ENCODE data around the gene UNC45A.
"Not testable (repeated sequence)": the region's sequence is repeated elsewhere in the genome, so short reads cannot be mapped to it uniquely, and the experiment has no call there.

The UNC45A gene

DNA sequence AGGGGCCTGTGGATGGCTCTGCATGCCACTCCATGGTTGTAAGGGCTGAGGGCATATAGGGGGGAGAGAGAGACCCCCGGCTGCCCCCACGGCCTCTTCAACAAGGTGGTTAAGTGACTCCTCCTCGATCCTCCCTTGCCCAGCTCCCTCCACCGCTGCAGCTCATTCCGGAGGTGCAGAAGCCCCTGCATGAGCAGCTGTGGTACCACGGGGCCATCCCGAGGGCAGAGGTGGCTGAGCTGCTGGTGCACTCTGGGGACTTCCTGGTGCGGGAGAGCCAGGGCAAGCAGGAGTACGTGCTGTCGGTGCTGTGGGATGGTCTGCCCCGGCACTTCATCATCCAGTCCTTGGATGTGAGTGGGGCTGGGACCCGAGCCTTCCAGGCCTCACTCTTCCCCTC lies 44.2 kb upstream of the UNC45A start:
- no peak for DNase-seq (ENCODE audit: low read depth)
- TF ChIP-seq, protein P1, sequence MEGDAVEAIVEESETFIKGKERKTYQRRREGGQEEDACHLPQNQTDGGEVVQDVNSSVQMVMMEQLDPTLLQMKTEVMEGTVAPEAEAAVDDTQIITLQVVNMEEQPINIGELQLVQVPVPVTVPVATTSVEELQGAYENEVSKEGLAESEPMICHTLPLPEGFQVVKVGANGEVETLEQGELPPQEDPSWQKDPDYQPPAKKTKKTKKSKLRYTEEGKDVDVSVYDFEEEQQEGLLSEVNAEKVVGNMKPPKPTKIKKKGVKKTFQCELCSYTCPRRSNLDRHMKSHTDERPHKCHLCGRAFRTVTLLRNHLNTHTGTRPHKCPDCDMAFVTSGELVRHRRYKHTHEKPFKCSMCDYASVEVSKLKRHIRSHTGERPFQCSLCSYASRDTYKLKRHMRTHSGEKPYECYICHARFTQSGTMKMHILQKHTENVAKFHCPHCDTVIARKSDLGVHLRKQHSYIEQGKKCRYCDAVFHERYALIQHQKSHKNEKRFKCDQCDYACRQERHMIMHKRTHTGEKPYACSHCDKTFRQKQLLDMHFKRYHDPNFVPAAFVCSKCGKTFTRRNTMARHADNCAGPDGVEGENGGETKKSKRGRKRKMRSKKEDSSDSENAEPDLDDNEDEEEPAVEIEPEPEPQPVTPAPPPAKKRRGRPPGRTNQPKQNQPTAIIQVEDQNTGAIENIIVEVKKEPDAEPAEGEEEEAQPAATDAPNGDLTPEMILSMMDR (conservative IDR thresholded peaks at IDR 0.05; ENCODE audit: low read length), result no peak
- no peak overlapping the region for H3K4me3 ChIP-seq (ENCODE audit: low read length)

DNA sequence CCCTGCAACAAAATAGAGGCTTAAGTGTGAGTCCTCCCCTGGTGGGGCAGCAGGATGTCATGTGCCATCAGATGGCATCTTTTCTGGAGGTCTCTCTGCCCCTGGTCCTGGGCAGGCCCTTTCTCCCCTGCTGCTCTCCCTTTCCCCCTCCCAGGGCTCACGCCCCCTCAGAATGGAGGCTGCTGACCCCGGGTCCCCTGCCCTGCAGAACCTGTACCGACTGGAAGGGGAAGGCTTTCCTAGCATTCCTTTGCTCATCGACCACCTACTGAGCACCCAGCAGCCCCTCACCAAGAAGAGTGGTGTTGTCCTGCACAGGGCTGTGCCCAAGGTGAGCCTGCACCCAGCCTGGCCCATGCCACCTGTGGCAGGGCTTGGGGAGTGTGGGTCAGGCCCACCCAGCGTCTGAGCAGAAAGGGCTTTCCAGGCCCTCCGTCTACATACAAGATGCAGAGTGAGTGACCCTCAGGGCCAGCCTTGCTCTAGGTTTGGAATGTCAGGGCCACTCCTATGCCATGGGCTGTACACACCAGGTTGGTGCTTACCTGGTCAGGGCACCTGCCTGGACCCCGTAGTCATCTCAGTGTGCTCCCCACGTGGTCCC lies 43.6 kb upstream of the UNC45A start:
- H3K4me3 ChIP-seq (ENCODE audit: low read length), result no peak overlapping the region
- TF ChIP-seq, protein P1 (conservative IDR thresholded peaks at IDR 0.05; ENCODE audit: low read length), result no peak
- DNase-seq (ENCODE audit: low read depth), result no peak

DNA sequence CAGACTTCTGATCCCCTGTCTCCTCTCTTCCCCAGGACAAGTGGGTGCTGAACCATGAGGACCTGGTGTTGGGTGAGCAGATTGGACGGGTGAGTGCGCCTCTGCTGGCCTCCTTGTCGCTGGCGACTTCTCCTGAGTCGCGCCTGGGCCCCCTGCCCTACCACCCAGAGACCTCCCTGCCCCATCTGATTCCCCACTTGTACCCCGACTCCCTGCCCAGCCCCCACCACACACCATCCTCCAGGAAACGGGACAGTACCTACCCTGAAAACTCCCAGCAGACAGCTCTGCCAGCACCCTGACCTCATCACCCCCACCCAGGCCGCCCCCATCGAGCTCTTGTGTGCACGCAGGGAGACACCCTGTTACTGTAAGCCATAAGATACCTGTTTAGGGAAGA lies 43.1 kb upstream of the UNC45A start:
- TF ChIP-seq, protein P1 (conservative IDR thresholded peaks at IDR 0.05; ENCODE audit: low read length), result no peak
- DNase-seq (ENCODE audit: low read depth), result no peak
- no peak overlapping the region for H3K4me3 ChIP-seq (ENCODE audit: low read length)

GRCh38 chr15:90892498-90893174 lies 42.4 kb upstream of the UNC45A start:
- TF ChIP-seq, protein P1 (conservative IDR thresholded peaks at IDR 0.05; ENCODE audit: low read length), result no peak
- H3K4me3 ChIP-seq (ENCODE audit: low read length), result no peak overlapping the region
- no peak for DNase-seq (ENCODE audit: low read depth)

GRCh38 chr15:90893175-90894090 lies 41.7 kb upstream of the UNC45A start:
- TF ChIP-seq, protein P1 (conservative IDR thresholded peaks at IDR 0.05; ENCODE audit: low read length), result no peak
- DNase-seq (ENCODE audit: low read depth), result no peak
- no peak overlapping the region for H3K4me3 ChIP-seq (ENCODE audit: low read length)

DNA sequence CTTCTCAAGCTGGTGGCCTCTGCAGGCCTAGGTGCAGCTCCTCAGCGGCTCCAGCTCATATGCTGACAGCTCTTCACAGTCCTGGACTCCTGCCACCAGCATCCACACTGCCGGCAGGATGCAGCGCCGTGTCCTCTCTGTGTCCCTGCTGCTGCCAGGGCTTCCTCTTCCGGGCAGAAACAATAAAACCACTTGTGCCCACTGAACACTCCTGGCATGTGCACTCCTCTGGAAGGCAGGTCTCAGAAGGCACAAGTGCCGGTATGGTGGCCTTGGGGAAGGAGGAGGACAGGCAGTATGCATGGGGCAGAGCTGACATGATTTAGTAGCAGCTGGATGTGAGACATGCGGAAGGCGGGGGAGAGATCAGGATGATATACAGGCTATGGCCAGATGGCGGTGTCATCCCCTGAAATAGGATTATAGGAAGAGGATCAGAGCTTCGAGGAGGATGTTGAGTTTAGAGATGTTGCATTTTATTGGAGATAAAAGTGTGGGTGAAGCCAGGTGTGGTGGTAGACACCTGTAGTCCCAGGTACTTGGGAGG lies 39.4 kb upstream of the UNC45A start:
- no peak overlapping the region for H3K4me3 ChIP-seq (ENCODE audit: low read length)
- TF ChIP-seq, protein P1 (conservative IDR thresholded peaks at IDR 0.05; ENCODE audit: low read length), result no peak
- DNase-seq (ENCODE audit: low read depth), result no peak

DNA sequence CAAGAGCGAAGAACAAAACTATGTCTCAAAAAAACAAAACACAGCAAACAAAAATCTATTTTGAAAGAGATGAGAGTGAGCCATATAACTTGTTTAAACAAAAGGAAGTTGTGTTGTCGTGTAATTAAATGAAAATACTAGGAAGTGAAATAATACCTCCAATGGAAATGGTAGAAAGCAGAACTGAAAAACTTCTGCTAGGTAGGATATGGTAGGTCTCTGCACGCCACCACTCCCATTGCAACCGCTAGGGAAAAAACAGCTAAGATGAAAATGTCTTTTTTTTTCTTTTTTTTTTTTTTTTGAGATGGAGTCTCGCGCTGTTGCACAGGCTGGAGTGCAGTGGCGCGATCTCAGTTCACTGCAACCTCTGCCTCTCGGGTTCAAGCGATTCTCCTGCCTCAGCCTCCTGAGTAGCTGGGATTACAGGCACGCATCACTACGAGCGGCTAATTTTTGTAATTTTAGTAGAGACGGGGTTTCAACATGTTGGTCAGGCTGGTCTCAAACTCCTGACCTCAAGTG lies 37.9 kb upstream of the UNC45A start:
- DNase-seq (ENCODE audit: low read depth); H3K4me3 ChIP-seq (ENCODE audit: low read length): not testable (repeated sequence)
